Measurements from ENCODE around the gene ORAI1.
"Not testable (repeated sequence)": the region's sequence is repeated elsewhere in the genome, so short reads cannot be mapped to it uniquely, and the experiment has no call there.

Gene ORAI1

GRCh38 chr12:121632069-121632970 is 6.0 kb downstream of the ORAI1 start:
- H3K4me2 ChIP-seq (ENCODE audit: low read length, poor library complexity, severe bottlenecking), result no peak overlapping the region

GRCh38 chr12:121633833-121634196 is 7.5 kb downstream of the ORAI1 start:
- H3K4ac ChIP-seq (ENCODE audit: low read depth in 1 of 2, low read length in 2 of 2); H2BK120ac ChIP-seq (ENCODE audit: low read depth, low read length); H3K4me3 ChIP-seq (ENCODE audit: insufficient read depth in 1 of 2, low read depth in 1 of 2, low read length in 2 of 2); H3K27ac ChIP-seq (ENCODE audit: low read length, poor library complexity, severe bottlenecking); H3K36me3 ChIP-seq (ENCODE audit: control insufficient read depth in 1 of 2, insufficient read depth in 2 of 2, low read depth in 1 of 2, low read length in 2 of 2); H2AK5ac ChIP-seq (ENCODE audit: low read length, severe bottlenecking); DNase-seq; H2BK5ac ChIP-seq (ENCODE audit: low read depth, low read length, poor library complexity, severe bottlenecking); H3K9ac ChIP-seq (ENCODE audit: low read length); H2BK15ac ChIP-seq (ENCODE audit: low read depth, poor library complexity, severe bottlenecking); H3K27me3 ChIP-seq (ENCODE audit: control insufficient read depth in 1 of 2, insufficient read depth in 1 of 2, low read length in 2 of 2); H3K4me2 ChIP-seq (ENCODE audit: low read length, poor library complexity, severe bottlenecking); H3K23ac ChIP-seq (ENCODE audit: low read length in 2 of 2); H3K14ac ChIP-seq (ENCODE audit: low read length in 2 of 2); H3K18ac ChIP-seq (ENCODE audit: low read depth in 1 of 2, low read length in 2 of 2); H3K9me3 ChIP-seq (ENCODE audit: control insufficient read depth, low read length); H4K8ac ChIP-seq (ENCODE audit: low read length); H2AFZ ChIP-seq (ENCODE audit: low read depth, low read length); H2BK12ac ChIP-seq (ENCODE audit: low read length in 2 of 2); H4K91ac ChIP-seq (ENCODE audit: low read length): not testable (repeated sequence)
- 80% methylated on average over 4 of the region's 11 CpGs for WGBS
- H3K4me1 ChIP-seq (ENCODE audit: control insufficient read depth, insufficient read depth, low read depth, low read length), result peaks cover 19% of the 10 kb centered on the region
- H3K79me1 ChIP-seq (replicated peaks; ENCODE audit: low read length, poor library complexity, severe bottlenecking), result peaks cover 41% of the 10 kb centered on the region

More at GRCh38 chr12:121632069-121632970, 6.0 kb downstream of the ORAI1 start:
- H3K27me3 ChIP-seq (ENCODE audit: control insufficient read depth in 1 of 2, insufficient read depth in 1 of 2, low read length in 2 of 2), result no peaks in the 10 kb centered on the region
- no peak overlapping the region for H4K8ac ChIP-seq (ENCODE audit: low read length)
- H3K18ac ChIP-seq (ENCODE audit: low read depth in 1 of 2, low read length in 2 of 2), result peak overlapping the region; percentile 13 to 45
- peak overlapping the region in 1 of 2 experiments; percentile 10 for H2BK12ac ChIP-seq (ENCODE audit: low read length in 2 of 2)
- no peak overlapping the region for H4K91ac ChIP-seq (ENCODE audit: low read length)
- peak; percentile 94 for DNase-seq
- H3K4ac ChIP-seq (ENCODE audit: low read depth in 1 of 2, low read length in 2 of 2), result no peak overlapping the region
- H3K79me1 ChIP-seq (replicated peaks; ENCODE audit: low read length, poor library complexity, severe bottlenecking), result peaks cover 35% of the 10 kb centered on the region
- no peaks in the 10 kb centered on the region for H3K9me3 ChIP-seq (ENCODE audit: control insufficient read depth, low read length)
- no peak overlapping the region for H3K4me3 ChIP-seq (ENCODE audit: insufficient read depth in 1 of 2, low read depth in 1 of 2, low read length in 2 of 2)
- H2AFZ ChIP-seq (ENCODE audit: low read depth, low read length), result no peak overlapping the region
- no peak overlapping the region for H3K9ac ChIP-seq (ENCODE audit: low read length)
- H3K23ac ChIP-seq (ENCODE audit: low read length in 2 of 2), result no peak overlapping the region
- no peak overlapping the region for H3K14ac ChIP-seq (ENCODE audit: low read length in 2 of 2)
- H3K4me1 ChIP-seq (ENCODE audit: control insufficient read depth, insufficient read depth, low read depth, low read length), result peaks cover 25% of the 10 kb centered on the region
- WGBS, result 38% methylated on average over 9 of the region's 11 CpGs
- H2BK15ac ChIP-seq (ENCODE audit: low read depth, poor library complexity, severe bottlenecking), result no peak overlapping the region
- H2AK5ac ChIP-seq (ENCODE audit: low read length, severe bottlenecking), result no peak overlapping the region
- no peak overlapping the region for H2BK5ac ChIP-seq (ENCODE audit: low read depth, low read length, poor library complexity, severe bottlenecking)
- no peak overlapping the region for H2BK120ac ChIP-seq (ENCODE audit: low read depth, low read length)
- no peaks in the 10 kb centered on the region for H3K36me3 ChIP-seq (ENCODE audit: control insufficient read depth in 1 of 2, insufficient read depth in 2 of 2, low read depth in 1 of 2, low read length in 2 of 2)
- no peak overlapping the region for H3K27ac ChIP-seq (ENCODE audit: low read length, poor library complexity, severe bottlenecking)

DNA sequence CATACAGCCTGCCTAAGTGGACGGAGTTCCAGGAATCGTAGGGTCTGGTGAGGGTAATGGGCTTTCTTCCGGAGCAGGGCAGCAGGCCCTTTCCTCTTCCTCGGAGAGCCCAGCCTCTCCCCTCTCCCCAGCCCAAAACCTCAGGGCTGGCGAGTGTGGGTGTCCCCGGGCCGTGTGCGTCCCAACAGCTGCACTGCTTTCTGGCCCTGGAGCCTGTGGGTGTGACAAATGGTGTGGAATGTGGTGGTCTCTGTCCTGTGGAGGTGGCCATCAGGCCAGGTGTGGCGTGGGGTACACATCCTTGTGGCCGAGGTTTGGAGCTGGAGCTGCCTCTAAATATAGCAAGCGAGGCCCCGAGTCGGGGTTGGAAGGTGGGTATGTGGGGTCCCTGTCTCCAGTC is 8.5 kb downstream of the ORAI1 start:
- no peak overlapping the region for H2AFZ ChIP-seq (ENCODE audit: low read depth, low read length)
- no peak overlapping the region for H2AK5ac ChIP-seq (ENCODE audit: low read length, severe bottlenecking)
- no peak overlapping the region for H3K14ac ChIP-seq (ENCODE audit: low read length in 2 of 2)
- no peak overlapping the region for H3K9ac ChIP-seq (ENCODE audit: low read length)
- no peak overlapping the region for H2BK120ac ChIP-seq (ENCODE audit: low read depth, low read length)
- H3K4me3 ChIP-seq (ENCODE audit: insufficient read depth in 1 of 2, low read depth in 1 of 2, low read length in 2 of 2), result no peak overlapping the region
- DNase-seq, result no peak
- H3K36me3 ChIP-seq (ENCODE audit: control insufficient read depth in 1 of 2, insufficient read depth in 2 of 2, low read depth in 1 of 2, low read length in 2 of 2), result peaks cover 0 to 3% of the 10 kb centered on the region in 2 experiments
- no peak overlapping the region for H3K4me2 ChIP-seq (ENCODE audit: low read length, poor library complexity, severe bottlenecking)
- no peak overlapping the region for H2BK12ac ChIP-seq (ENCODE audit: low read length in 2 of 2)
- no peaks in the 10 kb centered on the region for H3K9me3 ChIP-seq (ENCODE audit: control insufficient read depth, low read length)
- H4K8ac ChIP-seq (ENCODE audit: low read length), result no peak overlapping the region
- H2BK15ac ChIP-seq (ENCODE audit: low read depth, poor library complexity, severe bottlenecking), result no peak overlapping the region
- H3K27me3 ChIP-seq (ENCODE audit: control insufficient read depth in 1 of 2, insufficient read depth in 1 of 2, low read length in 2 of 2), result no peaks in the 10 kb centered on the region
- H3K18ac ChIP-seq (ENCODE audit: low read depth in 1 of 2, low read length in 2 of 2), result peak overlapping the region in 1 of 2 experiments; percentile 7
- no peak overlapping the region for H4K91ac ChIP-seq (ENCODE audit: low read length)
- 90% methylated on average over 2 of the region's 13 CpGs for WGBS
- peaks cover 15% of the 10 kb centered on the region for H3K4me1 ChIP-seq (ENCODE audit: control insufficient read depth, insufficient read depth, low read depth, low read length)
- H3K4ac ChIP-seq (ENCODE audit: low read depth in 1 of 2, low read length in 2 of 2), result no peak overlapping the region
- no peak overlapping the region for H2BK5ac ChIP-seq (ENCODE audit: low read depth, low read length, poor library complexity, severe bottlenecking)
- H3K79me1 ChIP-seq (replicated peaks; ENCODE audit: low read length, poor library complexity, severe bottlenecking), result peaks cover 40% of the 10 kb centered on the region
- H3K23ac ChIP-seq (ENCODE audit: low read length in 2 of 2), result no peak overlapping the region
- no peak overlapping the region for H3K27ac ChIP-seq (ENCODE audit: low read length, poor library complexity, severe bottlenecking)

GRCh38 chr12:121637231-121637914 is 11.0 kb downstream of the ORAI1 start:
- WGBS, result 83% methylated on average over 8 of the region's 10 CpGs
- no peak for DNase-seq
- H3K4me3 ChIP-seq (ENCODE audit: insufficient read depth in 1 of 2, low read depth in 1 of 2, low read length in 2 of 2), result no peak overlapping the region

More at GRCh38 chr12:121637231-121637914, 11.0 kb downstream of the ORAI1 start:
- Histone ChIP-seq H2AFZ (ENCODE audit: low read depth, low read length) (no peak overlapping the region), H3K14ac (ENCODE audit: low read length in 2 of 2) (no peak overlapping the region), H3K9ac (ENCODE audit: low read length) (no peak overlapping the region), H3K18ac (ENCODE audit: low read depth in 1 of 2, low read length in 2 of 2) (no peak overlapping the region), H3K27ac (ENCODE audit: low read length, poor library complexity, severe bottlenecking) (no peak overlapping the region), H3K4ac (ENCODE audit: low read depth in 1 of 2, low read length in 2 of 2) (no peak overlapping the region), H2BK15ac (ENCODE audit: low read depth, poor library complexity, severe bottlenecking) (no peak overlapping the region), H2BK120ac (ENCODE audit: low read depth, low read length) (no peak overlapping the region), H4K91ac (ENCODE audit: low read length) (no peak overlapping the region), H3K4me1 (ENCODE audit: control insufficient read depth, insufficient read depth, low read depth, low read length) (peaks cover 14% of the 10 kb centered on the region), H3K27me3 (ENCODE audit: control insufficient read depth in 1 of 2, insufficient read depth in 1 of 2, low read length in 2 of 2) (no peaks in the 10 kb centered on the region), H3K4me2 (ENCODE audit: low read length, poor library complexity, severe bottlenecking) (no peak overlapping the region), H3K23ac (ENCODE audit: low read length in 2 of 2) (no peak overlapping the region), H3K36me3 (ENCODE audit: control insufficient read depth in 1 of 2, insufficient read depth in 2 of 2, low read depth in 1 of 2, low read length in 2 of 2) (peaks cover 7 to 13% of the 10 kb centered on the region in 2 experiments), H3K9me3 (ENCODE audit: control insufficient read depth, low read length) (no peaks in the 10 kb centered on the region), H2AK5ac (ENCODE audit: low read length, severe bottlenecking) (no peak overlapping the region), H2BK5ac (ENCODE audit: low read depth, low read length, poor library complexity, severe bottlenecking) (no peak overlapping the region), H3K79me1 (replicated peaks; ENCODE audit: low read length, poor library complexity, severe bottlenecking) (peaks cover 34% of the 10 kb centered on the region), H2BK12ac (ENCODE audit: low read length in 2 of 2) (no peak overlapping the region), H4K8ac (ENCODE audit: low read length) (no peak overlapping the region)
